ENCODE data around the gene SLC25A33. TPM values are rescaled to one million over a fixed set of nuclear protein-coding genes. Genes with fewer than 3 reads are reported as not detected.

Gene SLC25A33
- total RNA-seq, 1 experiment from 2014 or later: 11.8 TPM

- TF ChIP-seq EZH2 (IDR thresholded peaks at IDR 0.05; ENCODE audit: low read length, unreplicated experiment): no peak
- TF ChIP-seq EZH2phosphoT487 (IDR thresholded peaks at IDR 0.05; ENCODE audit: borderline replicate concordance, low read length): no peak
- TF ChIP-seq CTCF (conservative IDR thresholded peaks at IDR 0.05; ENCODE audit: low read depth, low read length): no peak
- H3K79me2 ChIP-seq (ENCODE audit: low read length): no peaks in the 10 kb centered on the region
- BruUV-seq (replicated peaks): no TSS peak
- H3K9me3 ChIP-seq (ENCODE audit: low read length): no peaks in the 10 kb centered on the region
- no peak overlapping the region for H3K4me2 ChIP-seq (ENCODE audit: low read length)
- ATAC-seq (no peak), DNase-seq (no peak)
- H3K27me3 ChIP-seq (ENCODE audit: low read length): no peaks in the 10 kb centered on the region
- no peaks in the 10 kb centered on the region for H3K9me2 ChIP-seq (replicated peaks; ENCODE audit: low read length)
- H2AFZ ChIP-seq (ENCODE audit: low read length): no peak overlapping the region
- no peak overlapping the region for H3K4me3 ChIP-seq (ENCODE audit: low read length)
- no peaks in the 10 kb centered on the region for H3K4me1 ChIP-seq (ENCODE audit: insufficient read depth, low read length)
- H3K36me3 ChIP-seq (ENCODE audit: low read depth, low read length): peaks cover 3% of the 10 kb centered on the region; the same call in 1 of the 2 replicates
- intact Hi-C loops (cut with micrococcal nuclease): no loop called here
- H3F3A ChIP-seq (ENCODE audit: low read length, unreplicated experiment): no peaks in the 10 kb centered on the region
- ChIA-PET CTCF (no interaction called here), POLR2A (ENCODE audit: unreplicated experiment) (no interaction called here)
- no peak overlapping the region for H3K27ac ChIP-seq (ENCODE audit: low read length)
- H4K20me1 ChIP-seq (ENCODE audit: low read length): no peaks in the 10 kb centered on the region
- no peak overlapping the region for H3K9ac ChIP-seq (ENCODE audit: low read length)
Observed at GRCh38 chr1:9612162-9612845, 73.0 kb downstream of the SLC25A33 start.

DNA sequence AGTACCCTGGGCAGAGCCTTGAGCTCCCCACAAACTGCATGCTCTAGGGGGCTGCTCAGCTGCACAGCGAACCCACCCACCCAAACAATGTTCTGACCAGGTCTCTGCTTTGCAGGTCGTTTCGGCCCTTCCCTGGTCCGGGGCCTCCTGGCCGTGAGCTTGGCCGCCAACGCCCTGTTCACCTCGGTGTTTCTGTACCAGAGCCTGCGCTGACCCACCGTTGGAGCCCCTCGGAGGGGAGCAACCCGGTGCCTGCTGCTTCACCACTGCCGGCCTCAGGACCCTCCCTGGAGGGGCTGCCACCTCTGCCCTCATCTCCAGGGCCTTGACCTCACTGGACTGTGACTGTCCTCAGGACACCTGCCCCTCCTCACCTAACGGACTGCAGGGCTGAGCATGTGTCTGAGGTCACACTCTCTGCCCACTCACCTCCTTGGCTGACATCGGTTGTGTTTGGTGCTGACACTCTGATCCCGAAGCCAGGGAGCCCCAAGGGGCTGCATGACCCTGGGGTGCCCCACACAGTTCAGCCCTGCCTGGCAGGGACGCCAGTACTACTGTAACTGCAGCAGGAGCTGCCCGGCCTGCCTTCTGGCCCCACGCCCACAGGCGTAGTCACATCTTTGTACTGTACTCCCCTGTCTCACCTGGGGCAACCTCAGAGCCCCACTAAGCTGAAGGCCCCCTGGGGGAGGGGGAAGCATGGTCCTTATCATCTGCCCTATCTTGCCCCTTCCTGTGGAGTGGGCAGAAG lies 73.8 kb downstream of the SLC25A33 start:
- no peak for ATAC-seq
- Histone ChIP-seq H3F3A (ENCODE audit: low read length, unreplicated experiment) (no peaks in the 10 kb centered on the region), H3K9me3 (ENCODE audit: low read length) (no peaks in the 10 kb centered on the region), H2AFZ (ENCODE audit: low read length) (no peak overlapping the region), H3K4me1 (ENCODE audit: insufficient read depth, low read length) (no peaks in the 10 kb centered on the region), H3K9ac (ENCODE audit: low read length) (no peak overlapping the region), H3K4me3 (ENCODE audit: low read length) (no peak overlapping the region), H3K27me3 (ENCODE audit: low read length) (no peaks in the 10 kb centered on the region), H3K36me3 (ENCODE audit: low read depth, low read length) (peaks cover 3% of the 10 kb centered on the region; the same call in 1 of the 2 replicates), H3K79me2 (ENCODE audit: low read length) (no peaks in the 10 kb centered on the region), H3K4me2 (ENCODE audit: low read length) (no peak overlapping the region), H4K20me1 (ENCODE audit: low read length) (no peaks in the 10 kb centered on the region), H3K27ac (ENCODE audit: low read length) (no peak overlapping the region), H3K9me2 (replicated peaks; ENCODE audit: low read length) (no peaks in the 10 kb centered on the region)
- TF ChIP-seq EZH2phosphoT487 (IDR thresholded peaks at IDR 0.05; ENCODE audit: borderline replicate concordance, low read length): no peak
- no peak for TF ChIP-seq CTCF (conservative IDR thresholded peaks at IDR 0.05; ENCODE audit: low read depth, low read length)
- TF ChIP-seq EZH2 (IDR thresholded peaks at IDR 0.05; ENCODE audit: low read length, unreplicated experiment): no peak
- DNase-seq: no peak
- intact Hi-C loops (cut with micrococcal nuclease): no loop called here
- BruUV-seq (replicated peaks): no TSS peak
- CTCF ChIA-PET: no interaction called here
- POLR2A ChIA-PET (ENCODE audit: unreplicated experiment): no interaction called here

All from PC-3 (cell line).